T-helper 17 cell (primary cell): Measurements from ENCODE around the gene TPCN1. TPM values are rescaled to one million over a fixed set of nuclear protein-coding genes. Genes with fewer than 3 reads are reported as not detected.

Experiments
- ATAC-seq: fragments of 150-1000 bp; cut with Tn5 transposase; 2 replicates; pipeline ENCODE4 v1.10.0; 2021; ENCODE audit warnings: mild to moderate bottlenecking, moderate library complexity
- DNase-seq, 3 donors: peaks; one replicate each; pipeline versions ENCODE4 v3.0.0 to v3.0.0-alpha.2; 2020 to 2021
- H3K9me3 ChIP-seq: one replicate; pipeline ENCODE4 v1.7.0; 2013; ENCODE audit warnings: low read length, mild to moderate bottlenecking; ENCODE audit not compliant: control insufficient read depth, poor library complexity, severe bottlenecking
- H3K27ac Mint-ChIP-seq: one replicate; pipeline ENCODE4 v1.8.0; 2022; ENCODE audit warnings: mild to moderate bottlenecking, moderate library complexity, mixed read lengths
- H3K27me3 Mint-ChIP-seq: one replicate; pipeline ENCODE4 v1.8.0; 2022; ENCODE audit warnings: mixed read lengths
- H3K36me3 Mint-ChIP-seq: one replicate; pipeline ENCODE4 v1.8.0; 2022; ENCODE audit warnings: low read depth, mixed read lengths
- H3K4me1 Mint-ChIP-seq: one replicate; pipeline ENCODE4 v1.8.0; 2022; ENCODE audit warnings: mild to moderate bottlenecking, mixed read lengths
- H3K4me3 Mint-ChIP-seq: one replicate; pipeline ENCODE4 v1.8.0; 2022; ENCODE audit warnings: mild to moderate bottlenecking, moderate library complexity, mixed read lengths
- total RNA-seq, 4 donors: library from RNA in 2 of 4; stranded (reverse) in 2 of 4; gene quantifications; one replicate each; pipeline ENCODE4 v1.2.3 and lab custom pipeline; 2022 to 2026

The TPCN1 gene
- total RNA-seq, 2 donors from 2014 or later: 39.9 to 59.0 TPM

DNA sequence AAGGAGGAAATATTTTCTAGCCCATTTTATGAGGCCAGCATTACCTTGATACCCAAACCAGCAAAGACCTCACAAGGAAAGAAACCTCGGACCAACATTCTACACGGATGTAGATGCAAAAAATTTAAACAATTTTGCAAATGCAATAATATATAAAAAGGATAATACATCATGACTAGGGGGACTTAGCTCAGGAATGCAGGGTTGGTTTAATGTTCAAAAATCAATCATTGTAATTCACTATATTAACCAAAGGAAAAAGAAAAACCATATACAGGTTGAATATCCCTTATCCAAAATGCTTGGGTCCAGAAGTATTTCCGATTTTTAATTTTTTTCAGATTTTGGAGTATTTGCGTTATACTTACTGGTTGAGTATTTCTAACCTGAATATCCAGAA, 33.0 kb downstream of the TPCN1 start:
- DNase-seq: no peak
- peaks cover 3% of the 10 kb centered on the region for H3K36me3 Mint-ChIP-seq
- H3K9me3 ChIP-seq: no peaks in the 10 kb centered on the region
- ATAC-seq: no peak
- H3K27ac Mint-ChIP-seq: peak overlapping the region; percentile 32
- H3K4me3 Mint-ChIP-seq: no peak overlapping the region
- no peaks in the 10 kb centered on the region for H3K27me3 Mint-ChIP-seq
- H3K4me1 Mint-ChIP-seq: peaks cover 2% of the 10 kb centered on the region

DNA sequence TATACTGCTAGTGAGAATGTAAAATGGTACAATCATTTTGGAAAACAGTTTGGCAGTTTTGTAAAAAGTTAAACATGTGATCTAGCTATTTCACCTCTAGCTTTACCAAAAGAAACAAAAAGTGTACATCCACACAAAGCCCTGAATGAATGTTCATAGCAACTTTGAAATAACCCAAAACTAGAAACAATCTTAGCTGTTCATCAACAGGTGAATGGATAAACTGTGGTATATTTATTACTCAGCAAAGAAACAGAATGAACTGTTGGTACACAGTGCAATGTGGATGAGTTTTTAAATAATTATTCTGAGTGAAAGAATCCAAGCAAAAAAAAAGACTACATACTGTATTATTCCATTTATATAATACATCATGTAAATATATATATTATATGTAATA, 36.3 kb downstream of the TPCN1 start:
- H3K9me3 ChIP-seq: no peaks in the 10 kb centered on the region
- DNase-seq: no peak
- Mint-ChIP-seq H3K4me1 (peaks cover 19% of the 10 kb centered on the region), H3K4me3 (no peak overlapping the region), H3K36me3 (no peaks in the 10 kb centered on the region), H3K27ac (no peak overlapping the region), H3K27me3 (no peaks in the 10 kb centered on the region)
- no peak for ATAC-seq

DNA sequence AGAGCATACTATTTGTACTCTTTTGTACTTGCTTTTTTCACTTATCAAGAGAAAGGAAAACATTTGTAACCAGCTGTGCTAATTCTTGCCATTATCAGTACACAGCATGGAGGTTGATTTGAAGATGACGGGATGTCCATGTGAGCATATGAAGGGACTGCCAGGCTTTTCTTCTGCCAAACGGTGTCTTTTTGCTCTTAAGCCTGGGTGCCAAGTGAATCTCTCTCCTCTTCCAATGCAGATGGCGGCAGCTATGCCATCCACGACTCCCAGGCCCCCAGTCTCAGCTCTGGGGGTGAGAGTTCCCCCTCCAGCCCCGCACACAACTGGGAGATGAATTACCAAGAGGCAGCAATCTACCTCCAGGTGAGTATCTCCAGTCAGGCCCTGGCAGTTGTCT, 38.9 kb downstream of the TPCN1 start:
- Mint-ChIP-seq H3K36me3 (no peaks in the 10 kb centered on the region), H3K4me1 (peaks cover 22% of the 10 kb centered on the region), H3K27me3 (no peaks in the 10 kb centered on the region), H3K4me3 (no peak overlapping the region), H3K27ac (peak overlapping the region; percentile 71)
- no peak for DNase-seq
- no peaks in the 10 kb centered on the region for H3K9me3 ChIP-seq
- ATAC-seq: no peak

DNA sequence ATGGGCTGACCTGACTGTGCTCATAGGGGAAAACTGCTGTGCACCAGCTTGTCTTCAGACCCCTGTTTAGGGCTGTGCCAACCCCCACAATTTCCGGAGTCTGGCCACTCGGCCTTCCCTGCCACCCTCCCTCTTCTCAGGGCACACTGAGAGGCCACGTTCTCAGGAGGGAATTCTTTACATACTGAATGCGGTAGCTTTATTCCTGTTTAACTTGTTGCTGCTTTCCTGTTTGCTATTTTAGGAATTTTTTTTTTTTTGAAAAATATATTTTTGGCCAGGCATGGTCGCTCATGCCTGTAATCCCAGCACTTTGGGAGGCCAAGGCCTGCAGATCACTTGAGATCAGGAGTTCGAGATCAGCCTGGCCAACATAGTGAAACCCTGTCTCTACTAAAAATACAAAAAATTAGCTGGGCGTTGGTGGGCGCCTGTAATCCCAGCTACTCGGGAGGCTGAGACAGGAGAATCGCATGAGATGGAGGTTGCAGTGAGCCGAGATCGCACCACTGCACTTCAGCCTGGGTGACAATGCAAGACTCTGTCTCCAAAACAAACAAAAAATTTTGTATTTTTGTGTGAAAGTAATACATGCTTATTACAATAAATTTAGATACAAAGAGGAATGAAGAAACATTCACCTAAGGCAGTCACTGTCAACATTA, 39.5 kb downstream of the TPCN1 start:
- Mint-ChIP-seq H3K27ac (peak overlapping the region; percentile 71), H3K4me3 (no peak overlapping the region), H3K36me3 (no peaks in the 10 kb centered on the region), H3K27me3 (no peaks in the 10 kb centered on the region), H3K4me1 (peaks cover 22% of the 10 kb centered on the region)
- no peak for ATAC-seq
- DNase-seq: no peak
- no peaks in the 10 kb centered on the region for H3K9me3 ChIP-seq

DNA sequence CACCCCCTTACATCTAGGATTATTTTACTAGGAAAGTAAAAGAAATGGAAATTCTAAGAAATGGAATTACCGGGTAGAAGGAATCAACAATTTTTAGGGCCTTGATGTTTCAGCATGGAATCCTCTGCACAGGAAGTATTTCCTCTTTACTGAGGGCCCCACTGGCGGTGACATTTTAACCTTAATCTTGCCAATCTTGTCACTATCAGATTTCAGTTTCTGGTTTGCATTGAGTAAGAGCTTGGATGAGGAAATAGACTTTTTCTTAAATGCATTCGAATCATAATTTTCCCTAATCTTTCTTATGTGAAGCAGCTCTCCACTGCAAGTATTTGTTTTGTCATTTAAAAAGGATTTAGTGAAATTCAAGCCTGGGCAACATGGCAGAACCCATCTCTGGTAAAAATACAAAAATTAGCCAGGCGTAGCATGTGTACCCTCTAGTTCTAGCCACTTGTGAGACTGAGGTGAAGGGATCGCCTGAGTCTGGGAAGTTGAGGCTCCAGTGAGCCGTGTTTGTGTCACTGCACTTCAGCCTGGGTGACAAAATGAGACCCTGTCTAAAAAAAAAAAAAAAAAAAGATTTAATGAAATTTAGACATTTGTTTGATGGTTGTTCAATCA, 40.7 kb downstream of the TPCN1 start:
- Mint-ChIP-seq H3K27ac (peak overlapping the region; percentile 60), H3K27me3 (no peaks in the 10 kb centered on the region), H3K4me1 (peaks cover 26% of the 10 kb centered on the region), H3K36me3 (peaks cover 6% of the 10 kb centered on the region), H3K4me3 (peak overlapping the region; percentile 56)
- H3K9me3 ChIP-seq: no peaks in the 10 kb centered on the region
- no peak for ATAC-seq
- no peak for DNase-seq

DNA sequence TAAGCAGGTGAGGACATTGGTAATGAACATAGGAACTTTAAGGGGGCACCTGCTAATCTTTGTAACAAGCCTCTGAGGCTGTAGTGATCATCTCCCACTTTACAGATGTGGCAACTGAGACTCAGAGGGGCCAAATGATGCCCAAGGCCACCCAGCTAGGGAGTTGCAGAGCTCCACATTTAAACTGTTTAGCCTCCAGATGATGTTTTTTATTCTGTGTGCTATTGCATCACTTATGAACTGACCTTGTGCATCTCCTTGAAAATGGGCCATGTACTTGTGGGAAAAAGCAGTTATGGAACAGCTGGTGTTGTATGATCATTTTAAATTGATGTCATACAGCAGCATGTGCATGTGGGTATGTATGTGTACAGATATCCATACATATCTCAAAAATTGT, 41.4 kb downstream of the TPCN1 start:
- ATAC-seq (no peak), DNase-seq (no peak)
- H3K9me3 ChIP-seq: no peaks in the 10 kb centered on the region
- Mint-ChIP-seq H3K4me1 (peaks cover 28% of the 10 kb centered on the region), H3K27ac (peak overlapping the region; percentile 60), H3K27me3 (no peaks in the 10 kb centered on the region), H3K36me3 (peaks cover 6% of the 10 kb centered on the region), H3K4me3 (no peak overlapping the region)

DNA sequence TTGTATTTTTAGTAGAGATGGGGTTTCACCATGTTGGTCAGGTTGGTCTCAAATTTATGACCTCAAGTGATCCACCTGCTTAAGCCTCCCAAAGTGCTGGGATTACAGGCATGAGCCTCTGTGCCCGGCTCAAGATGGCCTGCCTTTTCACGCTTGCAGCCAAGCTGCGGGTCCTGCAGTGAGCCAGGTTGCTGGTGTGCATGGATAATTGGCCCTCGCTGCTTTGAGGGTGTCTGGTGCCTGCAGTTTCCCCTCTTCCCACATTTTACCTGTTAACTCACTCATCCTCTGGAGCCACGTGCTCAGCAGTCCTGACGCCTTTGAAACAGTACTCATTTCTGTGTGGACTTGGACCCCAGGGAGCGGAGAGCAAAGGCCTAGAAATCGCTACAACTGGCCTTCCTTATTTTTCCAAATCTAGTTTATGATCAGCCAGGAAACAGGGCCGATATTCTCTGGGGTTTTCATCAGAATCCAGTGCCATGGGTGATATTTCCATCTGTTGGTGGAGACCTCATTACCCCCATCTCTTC, 42.2 kb downstream of the TPCN1 start:
- H3K9me3 ChIP-seq: no peaks in the 10 kb centered on the region
- H3K27ac Mint-ChIP-seq: peak overlapping the region; percentile 29
- ATAC-seq (no peak), DNase-seq (no peak)
- H3K27me3 Mint-ChIP-seq: no peaks in the 10 kb centered on the region
- no peak overlapping the region for H3K4me3 Mint-ChIP-seq
- peaks cover 6% of the 10 kb centered on the region for H3K36me3 Mint-ChIP-seq
- H3K4me1 Mint-ChIP-seq: peaks cover 28% of the 10 kb centered on the region

DNA sequence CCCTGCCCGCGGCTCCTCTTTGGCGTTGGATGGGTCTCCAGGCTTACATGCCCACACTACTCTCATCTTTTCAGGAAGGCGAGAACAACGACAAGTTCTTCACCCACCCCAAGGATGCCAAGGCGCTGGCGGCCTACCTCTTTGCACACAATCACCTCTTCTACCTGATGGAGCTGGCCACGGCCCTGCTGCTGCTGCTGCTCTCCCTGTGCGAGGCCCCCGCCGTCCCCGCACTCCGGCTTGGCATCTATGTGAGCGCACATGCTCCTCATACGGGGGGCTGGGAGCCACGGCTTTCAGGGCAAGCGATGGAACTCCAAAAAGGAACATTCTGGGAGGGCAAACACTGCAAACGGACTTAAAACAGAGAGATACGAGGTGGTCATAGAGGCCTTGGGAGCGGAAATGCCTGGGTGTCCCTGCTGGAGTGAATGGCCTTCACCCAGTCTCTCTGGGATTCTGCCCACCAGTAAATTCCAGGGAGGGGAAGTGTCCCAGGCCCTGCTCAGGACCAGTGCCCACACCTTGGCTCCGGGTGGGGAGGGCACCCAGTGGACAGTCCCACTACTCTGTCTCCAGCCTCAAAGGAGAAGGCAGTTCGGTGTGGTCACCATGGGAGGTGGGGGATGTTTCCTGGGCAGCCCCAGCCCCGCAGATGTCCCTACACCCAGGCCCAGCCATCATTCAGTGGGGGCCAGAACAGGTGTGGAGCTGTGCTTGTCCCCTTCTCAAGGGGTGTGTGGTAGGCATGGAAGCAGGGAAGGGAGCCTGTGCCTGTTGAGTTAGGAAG, 45.0 kb downstream of the TPCN1 start:
- H3K27me3 Mint-ChIP-seq: no peaks in the 10 kb centered on the region
- DNase-seq (no peak), ATAC-seq (no peak)
- H3K36me3 Mint-ChIP-seq: peaks cover 6% of the 10 kb centered on the region
- peaks cover 16% of the 10 kb centered on the region for H3K4me1 Mint-ChIP-seq
- H3K27ac Mint-ChIP-seq: no peak overlapping the region
- H3K4me3 Mint-ChIP-seq: no peak overlapping the region
- H3K9me3 ChIP-seq: no peaks in the 10 kb centered on the region

DNA sequence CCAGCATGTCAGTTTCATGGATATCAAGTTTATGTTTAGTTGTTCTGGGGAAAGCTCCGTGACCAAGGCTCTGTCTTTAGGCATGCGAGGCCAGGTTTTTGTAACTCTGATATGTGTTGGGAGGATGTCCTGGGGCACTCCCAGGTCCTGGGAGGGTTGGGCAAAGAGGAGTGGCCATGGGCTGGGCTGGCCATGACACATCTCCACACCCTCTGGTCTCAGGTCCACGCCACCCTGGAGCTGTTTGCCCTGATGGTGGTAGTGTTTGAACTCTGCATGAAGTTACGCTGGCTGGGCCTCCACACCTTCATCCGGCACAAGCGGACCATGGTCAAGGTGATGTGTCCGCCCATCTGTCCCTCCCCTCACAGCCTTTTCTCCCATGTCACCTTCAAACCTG, 46.4 kb downstream of the TPCN1 start:
- Mint-ChIP-seq H3K27me3 (no peaks in the 10 kb centered on the region), H3K27ac (no peak overlapping the region), H3K4me3 (no peak overlapping the region), H3K36me3 (peaks cover 6% of the 10 kb centered on the region), H3K4me1 (peaks cover 9% of the 10 kb centered on the region)
- ATAC-seq: no peak
- no peak for DNase-seq
- H3K9me3 ChIP-seq: no peaks in the 10 kb centered on the region

DNA sequence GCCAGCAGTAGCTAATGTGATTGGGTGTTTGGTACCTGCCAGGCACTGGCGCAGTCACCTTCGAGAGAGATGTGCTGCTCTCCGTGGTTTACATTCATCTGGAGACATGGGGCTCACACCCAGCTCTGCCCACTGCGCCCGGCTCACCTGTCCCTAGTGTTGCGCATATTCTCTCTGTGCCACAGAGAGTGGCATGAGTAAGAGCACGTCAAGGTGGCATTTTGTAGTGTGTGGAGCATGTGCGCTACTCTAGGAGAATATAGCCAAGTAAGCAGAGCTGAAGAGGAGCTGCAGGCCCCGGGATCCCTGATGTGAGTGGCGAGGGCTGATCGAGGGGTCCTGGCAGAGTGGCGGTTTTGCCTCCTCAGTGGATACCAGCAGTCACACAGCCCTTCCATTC, 46.9 kb downstream of the TPCN1 start:
- peaks cover 6% of the 10 kb centered on the region for H3K36me3 Mint-ChIP-seq
- H3K9me3 ChIP-seq: no peaks in the 10 kb centered on the region
- DNase-seq (no peak), ATAC-seq (no peak)
- H3K4me1 Mint-ChIP-seq: peaks cover 11% of the 10 kb centered on the region
- no peaks in the 10 kb centered on the region for H3K27me3 Mint-ChIP-seq
- no peak overlapping the region for H3K4me3 Mint-ChIP-seq
- H3K27ac Mint-ChIP-seq: no peak overlapping the region

DNA sequence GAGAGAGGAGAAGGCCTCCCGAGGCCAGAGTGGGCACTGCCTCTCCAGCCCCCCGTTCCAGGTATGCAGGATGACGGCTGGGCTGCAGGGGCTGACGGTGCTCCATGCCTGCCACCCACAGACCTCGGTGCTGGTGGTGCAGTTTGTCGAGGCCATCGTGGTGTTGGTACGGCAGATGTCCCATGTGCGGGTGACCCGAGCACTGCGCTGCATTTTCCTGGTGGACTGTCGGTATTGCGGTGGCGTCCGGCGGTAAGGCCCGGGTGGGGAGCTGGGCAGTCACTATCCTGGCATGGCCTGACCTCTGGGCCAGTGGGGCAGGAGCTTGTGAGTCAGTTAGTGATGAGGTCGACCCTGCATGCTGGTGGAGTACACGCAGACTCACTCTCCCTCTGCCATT, 47.4 kb downstream of the TPCN1 start:
- DNase-seq: no peak
- H3K4me1 Mint-ChIP-seq: peaks cover 10% of the 10 kb centered on the region
- peaks cover 6% of the 10 kb centered on the region for H3K36me3 Mint-ChIP-seq
- H3K9me3 ChIP-seq: no peaks in the 10 kb centered on the region
- no peak overlapping the region for H3K27ac Mint-ChIP-seq
- ATAC-seq: no peak
- no peaks in the 10 kb centered on the region for H3K27me3 Mint-ChIP-seq
- no peak overlapping the region for H3K4me3 Mint-ChIP-seq

DNA sequence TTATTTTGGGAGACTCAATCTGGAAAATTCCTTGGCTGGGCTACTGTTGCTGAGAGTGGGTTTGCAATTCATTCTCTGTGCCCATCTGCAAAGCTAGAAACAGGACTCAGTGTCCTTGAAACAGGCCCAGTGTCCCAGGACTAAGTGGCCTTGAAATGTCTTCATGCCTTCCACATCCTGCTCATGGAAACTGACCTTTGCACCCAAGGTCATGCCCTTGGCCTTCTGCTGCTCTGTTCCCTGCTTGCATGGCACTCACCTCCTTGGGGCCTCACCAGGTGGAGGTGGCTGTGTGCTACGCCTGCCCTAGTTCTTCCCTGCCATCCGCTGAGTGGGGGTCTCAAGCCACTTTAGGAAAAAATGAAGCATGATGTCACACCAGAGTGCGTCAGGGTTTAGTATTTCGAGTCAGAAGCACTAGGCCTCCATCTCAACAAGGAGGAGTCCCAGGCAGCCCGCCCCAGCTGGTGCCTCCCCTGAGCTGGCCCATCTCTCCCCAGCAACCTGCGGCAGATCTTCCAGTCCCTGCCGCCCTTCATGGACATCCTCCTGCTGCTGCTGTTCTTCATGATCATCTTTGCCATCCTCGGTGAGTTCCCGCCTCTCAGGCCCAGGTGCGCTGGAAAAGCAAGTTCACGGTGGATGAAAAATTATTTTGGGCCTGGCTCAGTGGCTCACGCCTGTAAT, 48.1 kb downstream of the TPCN1 start:
- no peaks in the 10 kb centered on the region for H3K9me3 ChIP-seq
- ATAC-seq (no peak), DNase-seq (no peak)
- Mint-ChIP-seq H3K4me3 (no peak overlapping the region), H3K27ac (no peak overlapping the region), H3K27me3 (no peaks in the 10 kb centered on the region), H3K36me3 (peaks cover 6% of the 10 kb centered on the region), H3K4me1 (peaks cover 8% of the 10 kb centered on the region)

DNA sequence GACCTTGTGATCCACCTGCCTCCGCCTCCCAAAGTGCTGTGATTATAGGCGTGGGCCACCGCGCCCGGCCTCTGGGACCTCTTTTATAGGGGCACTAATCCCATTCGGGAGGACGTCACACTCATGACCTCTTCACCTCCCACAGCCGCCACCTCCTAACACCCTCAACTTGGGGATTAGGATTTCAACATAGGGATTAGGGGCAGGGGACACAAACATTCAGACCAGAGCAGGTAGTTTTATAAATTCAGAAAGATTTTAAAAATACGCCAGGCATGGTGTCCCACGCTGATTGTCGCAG, 49.4 kb downstream of the TPCN1 start:
- no peak for ATAC-seq
- H3K9me3 ChIP-seq: no peaks in the 10 kb centered on the region
- Mint-ChIP-seq H3K27ac (no peak overlapping the region), H3K27me3 (no peaks in the 10 kb centered on the region), H3K36me3 (peaks cover 6% of the 10 kb centered on the region), H3K4me1 (peaks cover 8% of the 10 kb centered on the region), H3K4me3 (no peak overlapping the region)
- DNase-seq: no peak
